Left ventricle myocardium inferior (tissue), 1 donor: ENCODE data around the gene RFX2. TPM values are rescaled to one million over a fixed set of nuclear protein-coding genes. Genes with fewer than 3 reads are reported as not detected.
A peak's percentile ranks its signal among the peaks of the same experiment; 100 is the strongest.

Source experiments
- DNase-seq: peaks from one replicate; pipeline ENCODE4 v3.0.0-alpha.2; 2020
- H3K27ac ChIP-seq: fragments of 200-600 bp; replicated peaks from 2 replicates; pipeline ENCODE4 v1.8.0; 2021
- H3K27me3 ChIP-seq: fragments of 200-600 bp; 2 replicates; pipeline ENCODE4 v1.8.0; 2021; ENCODE audit warnings: low read depth
- H3K36me3 ChIP-seq: fragments of 200-600 bp; 2 replicates; pipeline ENCODE4 v1.8.0; 2021
- H3K4me1 ChIP-seq: fragments of 200-600 bp; 2 replicates; pipeline ENCODE4 v1.8.0; 2021
- H3K4me3 ChIP-seq: fragments of 200-600 bp; 2 replicates; pipeline ENCODE4 v1.8.0; 2021; ENCODE audit warnings: mild to moderate bottlenecking, moderate library complexity
- H3K9me3 ChIP-seq: fragments of 200-600 bp; replicated peaks from 2 replicates; pipeline ENCODE4 v1.8.0; 2021
- CTCF ChIP-seq: fragments of 200-600 bp; IDR thresholded peaks from 2 replicates; pipeline ENCODE4 v1.8.0; 2021; ENCODE audit warnings: antibody characterized with exemption, mild to moderate bottlenecking, borderline replicate concordance
- intact Hi-C: fragments of 100-400 bp; cut with micrococcal nuclease; formaldehyde crosslinking; loops from one replicate; pipeline ENCODE4 v1.11.0; 2022
- total RNA-seq: library from RNA; stranded (reverse); fragmentation: NEBNext Ultra II Directional; extraction: Animal tissue kit (Norgen Biotek cat#: 25700); gene quantifications from one replicate; pipeline ENCODE4 v1.2.1, GENCODE V29; 2021
- donor health status: DM: no; HTN: yes; CAD: no; lungs with severe emphysema.

Gene RFX2
- total RNA-seq, 1 donor from 2014 or later: 6.1 TPM

GRCh38 chr19:5993648-5994358 is 116.5 kb downstream of the RFX2 start:
- Histone ChIP-seq H3K27ac (peak overlapping the region; percentile 55), H3K9me3 (no peaks in the 10 kb centered on the region), H3K4me3 (peak overlapping the region; percentile 48), H3K27me3 (no peaks in the 10 kb centered on the region), H3K4me1 (peaks cover 21% of the 10 kb centered on the region), H3K36me3 (peaks cover 11% of the 10 kb centered on the region)
- intact Hi-C loops: no loop called here
- TF ChIP-seq CTCF: no peak
- DNase-seq: peak; percentile 55

DNA sequence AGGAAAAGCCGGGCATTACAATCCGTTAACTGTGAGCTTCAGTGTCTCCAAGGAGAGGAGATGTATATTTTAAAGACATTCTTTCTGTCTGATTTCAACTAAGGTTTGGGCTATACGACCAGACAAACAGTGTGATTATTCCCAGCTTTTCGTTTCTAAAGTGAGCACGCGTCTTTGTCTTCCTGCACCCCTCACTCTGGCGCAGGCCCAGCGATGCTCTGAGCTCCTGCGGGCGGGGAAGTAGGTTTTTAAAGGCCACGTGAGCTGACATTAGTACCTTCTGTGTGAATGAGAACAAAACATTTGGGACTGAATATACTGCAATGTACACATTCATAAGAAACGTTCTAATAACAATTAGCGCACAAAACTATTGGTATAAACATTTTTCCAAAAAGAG is 117.1 kb downstream of the RFX2 start:
- TF ChIP-seq CTCF: no peak
- peak overlapping the region; percentile 48 for H3K4me3 ChIP-seq
- H3K4me1 ChIP-seq: peaks cover 21% of the 10 kb centered on the region
- no peak overlapping the region for H3K27ac ChIP-seq
- intact Hi-C loops: no loop called here
- peaks cover 11% of the 10 kb centered on the region for H3K36me3 ChIP-seq
- no peaks in the 10 kb centered on the region for H3K27me3 ChIP-seq
- DNase-seq: no peak
- H3K9me3 ChIP-seq: no peaks in the 10 kb centered on the region

DNA sequence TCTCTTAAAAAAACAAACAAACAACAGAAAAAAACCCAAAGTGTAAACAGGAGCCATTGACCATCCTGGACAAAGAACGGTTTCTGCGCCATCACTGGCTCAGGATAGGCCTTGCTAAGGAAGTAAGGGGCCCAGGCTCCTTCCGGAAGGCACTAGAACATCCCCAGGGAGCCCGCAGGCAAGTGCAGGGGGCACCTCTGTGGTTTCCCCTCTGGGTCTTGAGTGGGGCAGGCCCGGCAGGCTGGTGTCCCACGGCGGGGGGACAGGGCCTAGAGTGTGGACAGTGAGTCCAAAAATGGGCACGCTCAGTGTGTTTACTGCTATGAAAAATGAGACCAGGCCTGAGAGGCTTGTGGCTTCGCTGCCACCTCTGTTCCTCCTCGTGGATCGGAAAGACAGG is 117.5 kb downstream of the RFX2 start:
- H3K4me1 ChIP-seq: peaks cover 23% of the 10 kb centered on the region
- no peak for DNase-seq
- no peaks in the 10 kb centered on the region for H3K27me3 ChIP-seq
- H3K4me3 ChIP-seq: no peak overlapping the region
- H3K36me3 ChIP-seq: peaks cover 11% of the 10 kb centered on the region
- H3K27ac ChIP-seq: no peak overlapping the region
- no peak for TF ChIP-seq CTCF
- intact Hi-C loops: no loop called here
- no peaks in the 10 kb centered on the region for H3K9me3 ChIP-seq

- no peak for TF ChIP-seq CTCF
- Histone ChIP-seq H3K9me3 (no peaks in the 10 kb centered on the region), H3K36me3 (peaks cover 2% of the 10 kb centered on the region), H3K4me3 (no peak overlapping the region), H3K4me1 (peaks cover 32% of the 10 kb centered on the region), H3K27me3 (no peaks in the 10 kb centered on the region), H3K27ac (no peak overlapping the region)
- intact Hi-C loops: no loop called here
- DNase-seq: no peak
Observed at GRCh38 chr19:5991244-5991838, 119.0 kb downstream of the RFX2 start.

DNA sequence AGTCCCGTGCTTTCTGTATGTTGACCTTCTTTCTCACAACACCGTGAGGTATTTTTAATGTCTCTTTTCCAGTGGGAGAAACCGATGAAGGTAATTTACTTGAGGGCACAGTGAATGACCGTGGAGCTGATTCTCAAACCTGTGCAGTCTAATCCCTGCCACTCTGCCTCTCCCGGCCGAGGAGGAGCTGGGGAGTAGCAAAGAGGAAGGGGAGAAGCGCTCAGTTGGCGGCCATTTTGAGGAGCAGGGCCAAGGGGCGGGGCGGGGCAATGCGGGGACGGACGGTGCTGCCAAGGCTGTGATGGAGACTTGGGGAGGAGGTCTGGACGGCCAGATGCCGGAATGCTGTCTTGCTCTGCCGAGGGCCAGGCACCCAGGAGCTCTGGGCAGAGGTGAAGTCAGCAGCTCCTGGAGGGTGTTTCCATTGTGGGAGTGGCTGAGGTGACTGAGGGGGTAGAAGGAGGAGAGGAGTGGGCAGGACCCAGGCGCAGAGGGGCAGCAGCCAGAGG is 120.0 kb downstream of the RFX2 start:
- no peaks in the 10 kb centered on the region for H3K27me3 ChIP-seq
- no peaks in the 10 kb centered on the region for H3K9me3 ChIP-seq
- no peak for DNase-seq
- no peaks in the 10 kb centered on the region for H3K36me3 ChIP-seq
- H3K4me1 ChIP-seq: peaks cover 32% of the 10 kb centered on the region
- H3K27ac ChIP-seq: no peak overlapping the region
- TF ChIP-seq CTCF: no peak
- intact Hi-C loops: no loop called here
- no peak overlapping the region for H3K4me3 ChIP-seq
